Caco-2 (cell line): ENCODE results near the gene ZIC1. TPM values are rescaled to one million over a fixed set of nuclear protein-coding genes. Genes with fewer than 3 reads are reported as not detected.

ENCODE experiments used
- BruUV-seq: library from RNA; stranded (reverse); fragments of 400-500 nt; replicated peaks from 2 replicates; lab custom pipeline; 2021; lab: Mats Ljungman, UMichigan
- CTCF ChIA-PET: fragments of 300-600 bp; sonication (Branson Sonifier 250); formaldehyde crosslinking; loops from one replicate; lab custom pipeline; 2022; ENCODE audit warnings: antibody characterized with exemption; lab: Charles Lee
- POLR2A ChIA-PET: fragments of 300-600 bp; sonication (Branson Sonifier 250); formaldehyde crosslinking; loops from one replicate; lab custom pipeline; 2022; ENCODE audit warnings: antibody characterized with exemption; lab: Charles Lee
- DNase-seq, 2 experiments: peaks; one replicate each; pipeline versions ENCODE4 v3.0.0 to v3.0.0-alpha.2; 2020 to 2022
- H3K27me3 ChIP-seq: replicated peaks from 2 replicates; pipeline ENCODE4 v1.6.0; 2011; ENCODE audit warnings: low read length; ENCODE audit not compliant: control insufficient read depth, insufficient read depth
- H3K36me3 ChIP-seq: 2 replicates; pipeline ENCODE4 v1.5.1; 2011; ENCODE audit warnings: low read length; ENCODE audit not compliant: control insufficient read depth, insufficient read depth
- H3K4me1 ChIP-seq: fragments of 250-450 bp; sonication (Bioruptor Pico); 2 replicates; pipeline ENCODE4 v1.5.1; 2020; ENCODE audit warnings: mild to moderate bottlenecking
- H3K4me3 ChIP-seq: 2 replicates; pipeline ENCODE4 v1.5.1; 2011; ENCODE audit warnings: low read depth, mild to moderate bottlenecking, control low read depth, low read length
- H3K9me3 ChIP-seq: fragments of 250-450 bp; sonication (Bioruptor Pico); 2 replicates; pipeline ENCODE4 v1.5.1; 2020; ENCODE audit warnings: mild to moderate bottlenecking, moderate library complexity
- H3K27ac Mint-ChIP-seq: one replicate; pipeline ENCODE4 v1.8.0; 2022; ENCODE audit warnings: mixed read lengths; ENCODE audit not compliant: unreplicated experiment
- H3K27me3 Mint-ChIP-seq: one replicate; pipeline ENCODE4 v1.8.0; 2022; ENCODE audit warnings: mixed read lengths; ENCODE audit not compliant: insufficient read depth, unreplicated experiment
- H3K36me3 Mint-ChIP-seq: one replicate; pipeline ENCODE4 v1.8.0; 2022; ENCODE audit warnings: mild to moderate bottlenecking, mixed read lengths; ENCODE audit not compliant: insufficient read depth, unreplicated experiment
- H3K4me1 Mint-ChIP-seq: one replicate; pipeline ENCODE4 v1.8.0; 2022; ENCODE audit warnings: low read depth, mixed read lengths; ENCODE audit not compliant: unreplicated experiment
- H3K4me3 Mint-ChIP-seq: one replicate; pipeline ENCODE4 v1.8.0; 2022; ENCODE audit warnings: mild to moderate bottlenecking, moderate library complexity, mixed read lengths; ENCODE audit not compliant: unreplicated experiment
- H3K9me3 Mint-ChIP-seq: one replicate; pipeline ENCODE4 v1.8.0; 2022; ENCODE audit warnings: mixed read lengths; ENCODE audit not compliant: unreplicated experiment
- CTCF ChIP-seq, 2 experiments: fragments of 200-600 bp in 1 of 2; IDR thresholded peaks; 1 replicate in 1 of 2; 2 replicates in 1 of 2; pipeline versions ENCODE4 v1.5.1 to v1.8.0; 2011 to 2022; ENCODE audit warnings: antibody characterized with exemption in 1 of 2, control low read depth in 1 of 2, inconsistent platforms in 1 of 2, low read depth in 1 of 2, low read length in 1 of 2, mild to moderate bottlenecking in 1 of 2, moderate library complexity in 1 of 2; ENCODE audit not compliant: insufficient read depth in 1 of 2, severe bottlenecking in 1 of 2, unreplicated experiment in 1 of 2
- intact Hi-C: fragments of 100-400 bp; cut with micrococcal nuclease; formaldehyde crosslinking; loops from one replicate; pipeline ENCODE4 v1.10.0; 2022; ENCODE audit not compliant: unreplicated experiment
- total RNA-seq: library from RNA; stranded (reverse); gene quantifications from 2 replicates; pipeline ENCODE4 v1.2.3, GENCODE V29; 2022

Gene ZIC1
- total RNA-seq, 1 experiment from 2014 or later = not detected

- CTCF ChIA-PET = no interaction called here
- DNase-seq = no peak
- no TSS peak for BruUV-seq
- no peaks in the 10 kb centered on the region for H3K9me3 ChIP-seq
- Mint-ChIP-seq H3K4me3 (no peak overlapping the region), H3K9me3 (no peaks in the 10 kb centered on the region), H3K36me3 (no peaks in the 10 kb centered on the region), H3K4me1 (no peaks in the 10 kb centered on the region), H3K27me3 (peaks cover 8% of the 10 kb centered on the region), H3K27ac (no peak overlapping the region)
- H3K36me3 ChIP-seq = no peaks in the 10 kb centered on the region
- no peaks in the 10 kb centered on the region for H3K4me1 ChIP-seq
- POLR2A ChIA-PET = no interaction called here
- no peaks in the 10 kb centered on the region for H3K27me3 ChIP-seq
- TF ChIP-seq CTCF (IDR thresholded peaks at IDR 0.05; ENCODE audit: insufficient read depth in 1 of 2, low read depth in 1 of 2, low read length in 1 of 2, severe bottlenecking in 1 of 2, unreplicated experiment in 1 of 2) = no peak
- intact Hi-C loops = no loop called here
- no peak overlapping the region for H3K4me3 ChIP-seq
Measured at GRCh38 chr3:147360646-147361453, 48.3 kb upstream of the ZIC1 start.

GRCh38 chr3:147361454-147362420 is 47.4 kb upstream of the ZIC1 start:
- Mint-ChIP-seq H3K9me3 (no peaks in the 10 kb centered on the region), H3K27ac (no peak overlapping the region), H3K36me3 (no peaks in the 10 kb centered on the region), H3K27me3 (peaks cover 8% of the 10 kb centered on the region), H3K4me3 (no peak overlapping the region), H3K4me1 (no peaks in the 10 kb centered on the region)
- BruUV-seq = no TSS peak
- ChIA-PET POLR2A (no interaction called here), CTCF (no interaction called here)
- peak; percentile 47 to 65 for DNase-seq
- peak in 1 of 2 experiments; percentile 58 for TF ChIP-seq CTCF (IDR thresholded peaks at IDR 0.05; ENCODE audit: insufficient read depth in 1 of 2, low read depth in 1 of 2, low read length in 1 of 2, severe bottlenecking in 1 of 2, unreplicated experiment in 1 of 2)
- H3K4me1 ChIP-seq = no peaks in the 10 kb centered on the region
- H3K9me3 ChIP-seq = no peaks in the 10 kb centered on the region
- intact Hi-C loops = loop anchor here (2.0 kb wide), 1 partner anchor 715 kb away; no protein-coding TSS in a partner anchor
- H3K27me3 ChIP-seq = no peaks in the 10 kb centered on the region
- no peaks in the 10 kb centered on the region for H3K36me3 ChIP-seq
- no peak overlapping the region for H3K4me3 ChIP-seq

DNA sequence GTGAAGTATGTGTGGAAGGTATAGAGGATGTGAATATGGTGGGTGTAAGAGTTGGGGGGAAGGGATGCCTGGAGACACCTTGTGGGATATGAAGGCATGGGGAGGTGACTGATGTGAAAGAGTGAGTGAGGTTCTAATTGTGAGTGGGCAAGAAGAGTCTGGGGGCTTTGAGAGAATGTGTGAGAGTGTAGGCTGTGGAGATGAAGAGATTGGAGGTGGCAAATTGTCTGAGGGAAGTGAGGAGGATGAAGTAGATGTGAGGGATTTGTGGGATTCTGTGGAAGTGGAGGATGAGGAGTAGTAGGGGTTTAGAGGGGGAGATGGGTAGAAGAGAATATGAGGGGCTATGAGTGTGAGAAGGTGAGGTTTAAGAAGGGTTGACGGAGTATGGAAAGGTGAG is 44.4 kb upstream of the ZIC1 start:
- intact Hi-C loops = no loop called here
- Histone ChIP-seq H3K36me3 (no peaks in the 10 kb centered on the region), H3K9me3 (no peaks in the 10 kb centered on the region), H3K4me1 (no peaks in the 10 kb centered on the region), H3K4me3 (no peak overlapping the region), H3K27me3 (no peaks in the 10 kb centered on the region)
- Mint-ChIP-seq H3K27ac (no peak overlapping the region), H3K9me3 (no peaks in the 10 kb centered on the region), H3K36me3 (no peaks in the 10 kb centered on the region), H3K4me3 (no peak overlapping the region), H3K27me3 (peaks cover 9% of the 10 kb centered on the region), H3K4me1 (peaks cover 6% of the 10 kb centered on the region)
- DNase-seq = no peak
- TF ChIP-seq CTCF (IDR thresholded peaks at IDR 0.05; ENCODE audit: insufficient read depth in 1 of 2, low read depth in 1 of 2, low read length in 1 of 2, severe bottlenecking in 1 of 2, unreplicated experiment in 1 of 2) = no peak
- ChIA-PET POLR2A (no interaction called here), CTCF (no interaction called here)
- no TSS peak for BruUV-seq
